ENCODE data around the gene MERTK.

GRCh38 chr2:112061299-112061698, 162.9 kb downstream of the MERTK start:
- TF ChIP-seq REST (IDR thresholded peaks at IDR 0.05; ENCODE audit: insufficient read depth in 1 of 2, low read depth in 2 of 2, low read length in 1 of 2) (no peak), CTCF (IDR thresholded peaks at IDR 0.05) (no peak), TCF7L2 (IDR thresholded peaks at IDR 0.05; ENCODE audit: low read depth, low read length) (no peak)
